B cell (primary cell): ENCODE data around the gene AATK.

Source experiments
- EZH2 ChIP-seq: IDR thresholded peaks from 2 replicates; pipeline ENCODE4 v1.6.1; 2012; ENCODE audit warnings: borderline replicate concordance, low read depth, mild to moderate bottlenecking, moderate library complexity, low read length; ENCODE audit not compliant: insufficient read depth, poor library complexity, severe bottlenecking
- TF ChIP-seq, protein P1 (sequence below): fragments of 200-600 bp; IDR thresholded peaks from one replicate; pipeline ENCODE4 v1.8.0; 2022; ENCODE audit warnings: antibody characterized with exemption, mild to moderate bottlenecking

- TF ChIP-seq EZH2, result no peak
- TF ChIP-seq, protein P1, sequence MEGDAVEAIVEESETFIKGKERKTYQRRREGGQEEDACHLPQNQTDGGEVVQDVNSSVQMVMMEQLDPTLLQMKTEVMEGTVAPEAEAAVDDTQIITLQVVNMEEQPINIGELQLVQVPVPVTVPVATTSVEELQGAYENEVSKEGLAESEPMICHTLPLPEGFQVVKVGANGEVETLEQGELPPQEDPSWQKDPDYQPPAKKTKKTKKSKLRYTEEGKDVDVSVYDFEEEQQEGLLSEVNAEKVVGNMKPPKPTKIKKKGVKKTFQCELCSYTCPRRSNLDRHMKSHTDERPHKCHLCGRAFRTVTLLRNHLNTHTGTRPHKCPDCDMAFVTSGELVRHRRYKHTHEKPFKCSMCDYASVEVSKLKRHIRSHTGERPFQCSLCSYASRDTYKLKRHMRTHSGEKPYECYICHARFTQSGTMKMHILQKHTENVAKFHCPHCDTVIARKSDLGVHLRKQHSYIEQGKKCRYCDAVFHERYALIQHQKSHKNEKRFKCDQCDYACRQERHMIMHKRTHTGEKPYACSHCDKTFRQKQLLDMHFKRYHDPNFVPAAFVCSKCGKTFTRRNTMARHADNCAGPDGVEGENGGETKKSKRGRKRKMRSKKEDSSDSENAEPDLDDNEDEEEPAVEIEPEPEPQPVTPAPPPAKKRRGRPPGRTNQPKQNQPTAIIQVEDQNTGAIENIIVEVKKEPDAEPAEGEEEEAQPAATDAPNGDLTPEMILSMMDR, result no peak
Observed at GRCh38 chr17:81151278-81151677, 14.7 kb downstream of the AATK start.
